Activated naive CD8-positive, alpha-beta T cell treated with anti-CD3 and anti-CD28 coated beads, Interleukin-2, amount 10 ng/mL, durations not matched to agents 7 days and 5 days (primary cell): ENCODE results near the gene P4HA2. TPM values are rescaled to one million over a fixed set of nuclear protein-coding genes. Genes with fewer than 3 reads are reported as not detected.

Experiments used
- ATAC-seq: fragments of 150-1000 bp; cut with Tn5 transposase; one replicate; pipeline ENCODE4 v1.10.0; 2021; ENCODE audit warnings: low read depth, moderate library complexity
- POLR2A ChIA-PET: fragments of 350-600 bp; sonication (Branson Sonifier 250); formaldehyde crosslinking; loops from one replicate; lab custom pipeline; 2021; ENCODE audit warnings: antibody characterized with exemption; lab: Charles Lee
- DNase-seq: peaks from one replicate; pipeline ENCODE4 v3.0.0; 2021
- H3K27ac Mint-ChIP-seq: one replicate; pipeline ENCODE4 v1.8.0; 2022; ENCODE audit warnings: mild to moderate bottlenecking, mixed read lengths
- H3K27me3 Mint-ChIP-seq: one replicate; pipeline ENCODE4 v1.8.0; 2022; ENCODE audit warnings: mild to moderate bottlenecking, moderate library complexity, mixed read lengths
- H3K36me3 Mint-ChIP-seq: one replicate; pipeline ENCODE4 v1.8.0; 2021; ENCODE audit warnings: mild to moderate bottlenecking, mixed read lengths
- H3K4me1 Mint-ChIP-seq: one replicate; pipeline ENCODE4 v1.8.0; 2021; ENCODE audit warnings: mixed read lengths
- H3K4me3 Mint-ChIP-seq: one replicate; pipeline ENCODE4 v1.8.0; 2022; ENCODE audit warnings: mild to moderate bottlenecking, moderate library complexity, mixed read lengths
- H3K9me3 Mint-ChIP-seq: one replicate; pipeline ENCODE4 v1.8.0; 2021; ENCODE audit warnings: mixed read lengths
- total RNA-seq, 2 experiments: library from RNA; stranded (reverse); gene quantifications; one replicate each; pipeline ENCODE4 v1.2.3, GENCODE V29; 2021

The P4HA2 gene
- total RNA-seq, 2 experiments from 2014 or later, result 10.1 to 10.7 TPM

DNA sequence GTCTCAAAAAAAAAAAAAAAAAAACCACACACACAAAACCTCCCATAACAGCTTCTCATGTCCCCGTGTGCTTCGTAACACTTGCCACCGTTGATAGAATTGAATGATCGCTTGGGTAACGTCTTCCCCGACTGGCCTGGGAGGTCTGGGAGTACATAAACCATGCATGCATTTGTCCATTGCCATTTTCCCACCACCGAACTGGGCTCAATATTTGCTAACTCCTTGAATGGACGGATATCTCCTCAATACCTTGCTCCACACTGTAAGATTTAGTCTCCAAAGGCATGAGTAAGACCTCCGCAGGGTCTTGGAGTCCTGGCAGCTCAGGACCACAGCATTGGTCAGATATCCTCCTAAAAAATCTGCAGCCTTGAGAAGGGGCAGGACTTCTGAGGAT is 3.2 kb upstream of the P4HA2 start:
- Mint-ChIP-seq H3K9me3 (no peaks in the 10 kb centered on the region), H3K4me3 (peak overlapping the region; percentile 16), H3K4me1 (peaks cover 29% of the 10 kb centered on the region), H3K36me3 (no peaks in the 10 kb centered on the region), H3K27ac (peak overlapping the region; percentile 5), H3K27me3 (peaks cover 9% of the 10 kb centered on the region)
- DNase-seq (no peak), ATAC-seq (no peak)
- POLR2A ChIA-PET, result interaction anchor here (0.7 kb wide), 2 partner anchors 499 to 607 kb away, joined by 3 to 4 read pairs; no protein-coding TSS in a partner anchor

DNA sequence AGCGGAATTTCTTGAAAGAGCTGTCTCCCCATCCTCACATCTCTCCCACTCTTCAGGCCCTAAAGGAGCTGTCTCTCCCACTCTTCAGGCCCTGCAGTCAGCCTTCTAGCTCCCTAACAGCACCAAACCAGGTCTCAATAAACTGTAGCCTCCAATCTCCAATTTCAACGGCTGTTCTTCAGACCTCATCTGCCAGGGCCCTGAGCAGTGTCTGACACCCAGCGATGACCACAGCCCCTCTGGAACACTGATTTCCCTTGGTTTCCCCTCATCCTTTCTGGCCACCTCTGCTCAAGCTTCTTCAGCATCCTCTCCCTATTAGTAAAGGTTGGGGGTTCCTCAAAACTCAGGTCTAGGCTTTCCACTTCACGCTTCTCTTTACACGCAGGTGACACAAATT is 1.6 kb upstream of the P4HA2 start:
- H3K27me3 Mint-ChIP-seq, result peaks cover 9% of the 10 kb centered on the region
- peak overlapping the region; percentile 2 for H3K27ac Mint-ChIP-seq
- ATAC-seq (no peak), DNase-seq (no peak)
- peaks cover 2% of the 10 kb centered on the region for H3K36me3 Mint-ChIP-seq
- POLR2A ChIA-PET, result no interaction called here
- peak overlapping the region; percentile 66 for H3K4me3 Mint-ChIP-seq
- H3K4me1 Mint-ChIP-seq, result peaks cover 36% of the 10 kb centered on the region
- H3K9me3 Mint-ChIP-seq, result no peaks in the 10 kb centered on the region

GRCh38 chr5:132228241-132229035 is 785 bp upstream of the P4HA2 start:
- no peak for ATAC-seq
- peaks cover 9% of the 10 kb centered on the region for H3K27me3 Mint-ChIP-seq
- H3K36me3 Mint-ChIP-seq, result peaks cover 3% of the 10 kb centered on the region
- peak overlapping the region; percentile 66 for H3K4me3 Mint-ChIP-seq
- no peak for DNase-seq
- H3K4me1 Mint-ChIP-seq, result peaks cover 36% of the 10 kb centered on the region
- no peaks in the 10 kb centered on the region for H3K9me3 Mint-ChIP-seq
- POLR2A ChIA-PET, result no interaction called here
- H3K27ac Mint-ChIP-seq, result no peak overlapping the region

GRCh38 chr5:132227235-132227484 is 493 bp downstream of the P4HA2 start:
- Mint-ChIP-seq H3K4me1 (peaks cover 38% of the 10 kb centered on the region), H3K9me3 (no peaks in the 10 kb centered on the region), H3K27ac (no peak overlapping the region), H3K27me3 (peaks cover 9% of the 10 kb centered on the region), H3K4me3 (peak overlapping the region; percentile 60), H3K36me3 (peaks cover 5% of the 10 kb centered on the region)
- no peak for DNase-seq
- no peak for ATAC-seq
- POLR2A ChIA-PET, result interaction anchor here (1.1 kb wide), 1 partner anchor 11 kb away, joined by 3 read pairs; no protein-coding TSS in a partner anchor

- peaks cover 9% of the 10 kb centered on the region for H3K27me3 Mint-ChIP-seq
- POLR2A ChIA-PET, result interaction anchor here (1.1 kb wide), 1 partner anchor 12 kb away, joined by 3 read pairs; no protein-coding TSS in a partner anchor
- no peak for ATAC-seq
- H3K4me1 Mint-ChIP-seq, result peaks cover 36% of the 10 kb centered on the region
- H3K4me3 Mint-ChIP-seq, result peak overlapping the region; percentile 60
- no peaks in the 10 kb centered on the region for H3K9me3 Mint-ChIP-seq
- H3K36me3 Mint-ChIP-seq, result peaks cover 5% of the 10 kb centered on the region
- DNase-seq, result no peak
- no peak overlapping the region for H3K27ac Mint-ChIP-seq
Measured at GRCh38 chr5:132226516-132227234, 978 bp downstream of the P4HA2 start.

- POLR2A ChIA-PET, result interaction anchor here (0.5 kb wide), 1 partner anchor 957 kb away, joined by 4 read pairs; no protein-coding TSS in a partner anchor
- Mint-ChIP-seq H3K36me3 (peaks cover 5% of the 10 kb centered on the region), H3K27me3 (peaks cover 9% of the 10 kb centered on the region), H3K9me3 (no peaks in the 10 kb centered on the region), H3K4me1 (peaks cover 27% of the 10 kb centered on the region), H3K4me3 (peak overlapping the region; percentile 37), H3K27ac (no peak overlapping the region)
- no peak for DNase-seq
- peak; percentile 28 for ATAC-seq
Measured at GRCh38 chr5:132225165-132226032, 2.3 kb downstream of the P4HA2 start.

GRCh38 chr5:132224716-132225115 is 2.9 kb downstream of the P4HA2 start:
- POLR2A ChIA-PET, result no interaction called here
- peaks cover 7% of the 10 kb centered on the region for H3K36me3 Mint-ChIP-seq
- H3K4me3 Mint-ChIP-seq, result no peak overlapping the region
- DNase-seq, result no peak
- H3K27ac Mint-ChIP-seq, result no peak overlapping the region
- H3K4me1 Mint-ChIP-seq, result peaks cover 23% of the 10 kb centered on the region
- ATAC-seq, result no peak
- no peaks in the 10 kb centered on the region for H3K9me3 Mint-ChIP-seq
- peaks cover 9% of the 10 kb centered on the region for H3K27me3 Mint-ChIP-seq

- DNase-seq (no peak), ATAC-seq (no peak)
- POLR2A ChIA-PET, result no interaction called here
- Mint-ChIP-seq H3K27ac (no peak overlapping the region), H3K4me3 (no peak overlapping the region), H3K4me1 (peaks cover 14% of the 10 kb centered on the region), H3K36me3 (peaks cover 10% of the 10 kb centered on the region), H3K27me3 (peaks cover under 1% of the 10 kb centered on the region), H3K9me3 (no peaks in the 10 kb centered on the region)
Measured at GRCh38 chr5:132223861-132224260, 3.8 kb downstream of the P4HA2 start.

DNA sequence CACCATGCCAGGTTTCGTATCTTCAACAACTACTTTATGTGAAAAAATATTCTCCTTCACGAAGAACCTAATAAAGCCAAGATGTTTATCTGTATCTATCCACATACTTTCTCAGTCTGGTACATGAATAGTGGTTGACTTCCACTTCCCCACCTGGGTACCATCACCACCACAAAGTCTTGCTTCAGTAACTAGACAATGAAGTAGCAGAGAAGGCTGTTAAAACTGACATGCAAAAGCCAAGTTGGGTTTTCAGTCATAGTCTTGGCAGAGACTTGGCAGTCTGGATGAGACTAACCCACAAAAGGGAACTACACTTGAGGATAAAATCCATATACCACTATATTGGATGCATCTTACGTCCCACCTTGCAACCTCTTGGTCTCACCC is 5.0 kb downstream of the P4HA2 start:
- Mint-ChIP-seq H3K4me3 (no peak overlapping the region), H3K27ac (no peak overlapping the region), H3K9me3 (no peaks in the 10 kb centered on the region), H3K36me3 (peaks cover 16% of the 10 kb centered on the region), H3K4me1 (peaks cover 14% of the 10 kb centered on the region), H3K27me3 (no peaks in the 10 kb centered on the region)
- ATAC-seq (no peak), DNase-seq (no peak)
- POLR2A ChIA-PET, result no interaction called here

DNA sequence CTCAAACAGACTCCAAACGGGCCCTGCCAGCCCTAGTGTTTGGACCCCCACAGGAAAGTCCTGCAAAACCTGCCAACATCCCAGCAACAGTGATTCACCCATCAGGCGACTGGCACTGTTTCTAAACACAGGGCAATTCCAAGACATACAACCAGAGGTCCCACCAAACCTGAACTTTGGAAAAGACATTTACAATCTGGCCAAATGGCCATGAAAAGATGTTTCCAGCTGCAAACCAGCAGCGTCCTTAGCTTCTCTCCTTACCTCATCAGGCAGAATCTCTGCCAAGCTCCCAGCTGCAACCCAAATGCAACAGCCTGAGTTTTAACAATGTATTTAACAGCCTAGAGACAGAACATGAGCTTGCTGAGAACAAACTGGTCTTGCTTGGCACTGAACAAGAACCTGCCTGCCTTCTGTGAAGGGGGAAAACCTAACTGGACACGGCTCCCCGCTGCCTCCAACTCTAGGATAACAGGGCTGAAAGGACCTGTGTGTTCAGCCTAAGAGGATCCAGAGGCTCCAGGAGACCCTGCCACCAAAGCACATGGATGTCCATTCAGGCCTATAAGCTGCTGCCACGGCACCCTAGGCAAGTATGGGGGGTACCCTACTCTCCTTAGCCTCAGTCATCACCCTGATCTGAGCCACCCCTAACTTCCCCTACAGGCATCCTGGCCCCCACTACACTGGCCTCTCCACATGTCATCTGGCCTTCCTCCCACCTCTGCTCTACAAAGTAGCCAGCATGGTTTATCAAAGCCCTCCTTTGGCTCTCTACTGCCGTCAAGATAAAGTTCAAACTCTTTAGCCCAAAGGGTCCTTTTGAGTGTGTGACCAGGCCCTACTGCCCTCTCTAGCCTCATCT is 5.6 kb downstream of the P4HA2 start:
- POLR2A ChIA-PET, result interaction anchor here (0.6 kb wide), 1 partner anchor 21 kb away, joined by 3 read pairs; no protein-coding TSS in a partner anchor
- DNase-seq (no peak), ATAC-seq (no peak)
- no peak overlapping the region for H3K4me3 Mint-ChIP-seq
- peaks cover 13% of the 10 kb centered on the region for H3K4me1 Mint-ChIP-seq
- no peaks in the 10 kb centered on the region for H3K9me3 Mint-ChIP-seq
- H3K27ac Mint-ChIP-seq, result no peak overlapping the region
- H3K27me3 Mint-ChIP-seq, result no peaks in the 10 kb centered on the region
- H3K36me3 Mint-ChIP-seq, result peaks cover 17% of the 10 kb centered on the region

DNA sequence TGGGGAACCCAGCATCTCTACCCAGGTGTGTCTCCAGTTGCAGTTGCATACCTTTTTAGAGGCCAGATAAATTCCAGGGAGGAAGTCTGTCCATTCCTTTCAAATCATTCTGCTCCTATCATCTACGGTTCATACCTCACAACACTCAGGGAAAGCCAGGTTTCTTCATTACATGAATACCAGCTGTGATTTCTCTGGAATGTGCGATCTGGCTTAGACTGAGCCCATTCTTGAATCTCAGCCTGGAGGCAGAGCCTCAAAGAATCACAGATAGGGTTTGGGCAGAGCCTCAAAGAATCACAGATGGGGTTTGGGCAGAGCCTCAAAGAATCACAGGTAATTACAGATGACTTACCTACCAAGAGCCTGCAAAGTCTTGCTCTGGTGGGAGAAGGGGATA is 7.2 kb downstream of the P4HA2 start:
- Mint-ChIP-seq H3K4me3 (no peak overlapping the region), H3K9me3 (no peaks in the 10 kb centered on the region), H3K27me3 (no peaks in the 10 kb centered on the region), H3K36me3 (peaks cover 20% of the 10 kb centered on the region), H3K27ac (no peak overlapping the region), H3K4me1 (peaks cover 8% of the 10 kb centered on the region)
- DNase-seq (no peak), ATAC-seq (no peak)
- POLR2A ChIA-PET, result no interaction called here

GRCh38 chr5:132219981-132220380 is 7.7 kb downstream of the P4HA2 start:
- Mint-ChIP-seq H3K27ac (no peak overlapping the region), H3K36me3 (peaks cover 22% of the 10 kb centered on the region), H3K27me3 (no peaks in the 10 kb centered on the region), H3K4me1 (peaks cover 3% of the 10 kb centered on the region), H3K4me3 (no peak overlapping the region), H3K9me3 (no peaks in the 10 kb centered on the region)
- POLR2A ChIA-PET, result no interaction called here
- ATAC-seq (no peak), DNase-seq (no peak)
